Neural cell (in vitro differentiated cells): ENCODE data around the gene GLDC. TPM values are rescaled to one million over a fixed set of nuclear protein-coding genes. Genes with fewer than 3 reads are reported as not detected.

Experiments
- H2AFZ ChIP-seq: fragments of 200-600, 300-800 bp; sonication (generic), shearing (Covaris generic); 2 replicates; pipeline ENCODE4 v1.6.0; 2014; ENCODE audit warnings: low read depth, mild to moderate bottlenecking, antibody characterized with exemption, low read length, moderate library complexity
- H3F3A ChIP-seq: fragments of 200-600 bp; shearing (Covaris generic); 2 replicates; pipeline ENCODE4 v1.6.1; 2016; ENCODE audit warnings: mild to moderate bottlenecking, moderate library complexity, mixed read lengths, antibody characterized with exemption, low read length; ENCODE audit not compliant: insufficient read depth, poor library complexity, severe bottlenecking
- H3K27ac ChIP-seq: fragments of 200-600, 300-800 bp; sonication (generic), shearing (Covaris generic); 2 replicates; pipeline ENCODE4 v1.5.1; 2014; ENCODE audit warnings: mild to moderate bottlenecking, low read length, moderate library complexity
- H3K27me3 ChIP-seq: fragments of 300-800, 200-600 bp; sonication (generic), shearing (Covaris generic); 2 replicates; pipeline ENCODE4 v1.6.0; 2014; ENCODE audit warnings: mild to moderate bottlenecking, low read depth, low read length, moderate library complexity; ENCODE audit not compliant: insufficient read depth
- H3K36me3 ChIP-seq: fragments of 300-800, 200-600 bp; sonication (generic), shearing (Covaris generic); 2 replicates; pipeline ENCODE4 v1.5.1; 2014; ENCODE audit warnings: mild to moderate bottlenecking, antibody characterized with exemption, low read length, moderate library complexity; ENCODE audit not compliant: insufficient read depth
- H3K4me2 ChIP-seq: fragments of 300-800, 200-600 bp; sonication (generic), shearing (Covaris generic); 2 replicates; pipeline ENCODE4 v1.6.0; 2014; ENCODE audit warnings: mild to moderate bottlenecking, low read length
- H3K4me3 ChIP-seq: fragments of 300-800, 200-600 bp; sonication (generic), shearing (Covaris generic); 2 replicates; pipeline ENCODE4 v1.5.1; 2014; ENCODE audit warnings: mild to moderate bottlenecking, low read length, moderate library complexity
- H3K79me2 ChIP-seq: fragments of 200-600 bp; shearing (Covaris generic); replicated peaks from 2 replicates; pipeline ENCODE4 v1.6.0; 2014; ENCODE audit warnings: mild to moderate bottlenecking, low read length, moderate library complexity; ENCODE audit not compliant: insufficient read depth
- H3K9ac ChIP-seq: fragments of 300-800, 200-600 bp; sonication (generic), shearing (Covaris generic); 2 replicates; pipeline ENCODE4 v1.6.1; 2016; ENCODE audit warnings: mild to moderate bottlenecking, low read length, mixed read lengths
- H3K9me2 ChIP-seq: fragments of 200-600 bp; shearing (Covaris generic); 2 replicates; pipeline ENCODE4 v1.6.1; 2016; ENCODE audit warnings: mild to moderate bottlenecking, low read length, mixed read lengths; ENCODE audit not compliant: insufficient read depth
- H3K9me3 ChIP-seq: fragments of 200-600, 300-800 bp; sonication (generic), shearing (Covaris generic); 2 replicates; pipeline ENCODE4 v1.6.1; 2016; ENCODE audit warnings: mild to moderate bottlenecking, mixed run types, low read length, moderate library complexity, mixed read lengths
- H4K20me1 ChIP-seq: fragments of 200-600 bp; shearing (Covaris generic); 2 replicates; pipeline ENCODE4 v1.6.1; 2016; ENCODE audit warnings: mild to moderate bottlenecking, mixed run types; ENCODE audit not compliant: insufficient read depth
- EP300 ChIP-seq: fragments of 450-650 bp; conservative IDR thresholded peaks from 2 replicates; pipeline ENCODE4 v1.6.1; 2014; ENCODE audit warnings: antibody characterized with exemption, mild to moderate bottlenecking, moderate library complexity; ENCODE audit not compliant: poor library complexity, severe bottlenecking
- EZH2 ChIP-seq: fragments of 200-600, 300-800 bp; shearing (Covaris generic), sonication (generic); IDR thresholded peaks from 2 replicates; pipeline ENCODE4 v1.6.1; 2014; ENCODE audit warnings: antibody characterized with exemption, low read length, borderline replicate concordance, mild to moderate bottlenecking; ENCODE audit not compliant: insufficient read depth, poor library complexity, severe bottlenecking
- MXI1 ChIP-seq: fragments of 450-650 bp; conservative IDR thresholded peaks from 2 replicates; pipeline ENCODE4 v1.6.1; 2014; ENCODE audit warnings: antibody characterized with exemption, mild to moderate bottlenecking; ENCODE audit not compliant: poor library complexity, severe bottlenecking
- POLR2AphosphoS5 ChIP-seq: IDR thresholded peaks from 2 replicates; pipeline ENCODE4 v1.6.1; 2012
- RAD21 ChIP-seq: fragments of 450-650 bp; conservative IDR thresholded peaks from 2 replicates; pipeline ENCODE4 v1.6.1; 2014; ENCODE audit warnings: antibody characterized with exemption, mild to moderate bottlenecking, moderate library complexity
- REST ChIP-seq: IDR thresholded peaks from 2 replicates; pipeline ENCODE4 v1.6.1; 2012; ENCODE audit warnings: borderline replicate concordance
- SMC3 ChIP-seq: fragments of 450-650 bp; conservative IDR thresholded peaks from 2 replicates; pipeline ENCODE4 v1.6.1; 2014; ENCODE audit warnings: antibody characterized with exemption, mild to moderate bottlenecking, moderate library complexity; ENCODE audit not compliant: poor library complexity
- TAF1 ChIP-seq: IDR thresholded peaks from 2 replicates; pipeline ENCODE4 v1.6.1; 2012; ENCODE audit warnings: low read depth
- polyA plus RNA-seq: library from polyadenylated mRNA; depleted of rRNA; stranded (reverse); fragments of >200 nt; gene quantifications from 2 replicates; pipeline ENCODE4 v1.2.3, GENCODE V29; 2014
- TF ChIP-seq, protein P1 (sequence below): fragments of 450-650 bp; IDR thresholded peaks from 2 replicates; pipeline ENCODE4 v1.5.1; 2014; ENCODE audit warnings: antibody characterized with exemption, mild to moderate bottlenecking, moderate library complexity; ENCODE audit not compliant: poor library complexity, severe bottlenecking

The GLDC gene
- polyA plus RNA-seq, 1 donor from 2014 or later, result 11.4 TPM

DNA sequence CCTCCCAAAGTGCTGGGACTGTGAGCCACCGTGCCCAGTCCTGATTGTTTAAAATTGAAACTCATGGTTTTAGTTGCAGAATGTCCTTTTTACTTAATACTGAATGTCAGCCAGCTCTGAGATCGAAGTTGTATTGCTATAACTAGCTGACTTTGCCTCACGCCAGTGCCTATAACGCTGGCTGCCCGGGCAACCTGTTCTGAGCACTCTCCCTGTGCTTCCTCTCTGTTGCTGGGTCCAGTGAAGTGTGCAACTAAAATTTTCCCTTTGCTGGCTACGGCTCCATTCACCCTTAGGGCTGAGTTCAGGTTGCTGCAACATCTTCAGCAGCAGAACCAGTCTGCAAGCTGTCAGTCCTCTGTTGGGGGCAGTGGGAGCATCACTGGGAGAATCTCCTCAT is 65.9 kb downstream of the GLDC start:
- H3K79me2 ChIP-seq, result no peaks in the 10 kb centered on the region
- H3K36me3 ChIP-seq, result no peaks in the 10 kb centered on the region
- H3F3A ChIP-seq, result no peaks in the 10 kb centered on the region
- H3K9me2 ChIP-seq, result no peaks in the 10 kb centered on the region
- H3K4me2 ChIP-seq, result no peak overlapping the region
- H3K4me3 ChIP-seq, result no peak overlapping the region
- no peaks in the 10 kb centered on the region for H3K27me3 ChIP-seq
- no peak overlapping the region for H2AFZ ChIP-seq
- no peaks in the 10 kb centered on the region for H4K20me1 ChIP-seq
- no peaks in the 10 kb centered on the region for H3K9me3 ChIP-seq
- TF ChIP-seq MXI1 (no peak), TAF1 (no peak), RAD21 (no peak)
- H3K9ac ChIP-seq, result no peak overlapping the region
- H3K27ac ChIP-seq, result no peak overlapping the region

GRCh38 chr9:6576987-6577386 is 68.5 kb downstream of the GLDC start:
- no peaks in the 10 kb centered on the region for H3K27me3 ChIP-seq
- no peak overlapping the region for H3K9ac ChIP-seq
- no peak overlapping the region for H3K4me2 ChIP-seq
- no peak overlapping the region for H3K27ac ChIP-seq
- TF ChIP-seq EP300 (no peak), EZH2 (no peak), RAD21 (no peak), TAF1 (no peak), SMC3 (no peak)
- TF ChIP-seq, protein P1, sequence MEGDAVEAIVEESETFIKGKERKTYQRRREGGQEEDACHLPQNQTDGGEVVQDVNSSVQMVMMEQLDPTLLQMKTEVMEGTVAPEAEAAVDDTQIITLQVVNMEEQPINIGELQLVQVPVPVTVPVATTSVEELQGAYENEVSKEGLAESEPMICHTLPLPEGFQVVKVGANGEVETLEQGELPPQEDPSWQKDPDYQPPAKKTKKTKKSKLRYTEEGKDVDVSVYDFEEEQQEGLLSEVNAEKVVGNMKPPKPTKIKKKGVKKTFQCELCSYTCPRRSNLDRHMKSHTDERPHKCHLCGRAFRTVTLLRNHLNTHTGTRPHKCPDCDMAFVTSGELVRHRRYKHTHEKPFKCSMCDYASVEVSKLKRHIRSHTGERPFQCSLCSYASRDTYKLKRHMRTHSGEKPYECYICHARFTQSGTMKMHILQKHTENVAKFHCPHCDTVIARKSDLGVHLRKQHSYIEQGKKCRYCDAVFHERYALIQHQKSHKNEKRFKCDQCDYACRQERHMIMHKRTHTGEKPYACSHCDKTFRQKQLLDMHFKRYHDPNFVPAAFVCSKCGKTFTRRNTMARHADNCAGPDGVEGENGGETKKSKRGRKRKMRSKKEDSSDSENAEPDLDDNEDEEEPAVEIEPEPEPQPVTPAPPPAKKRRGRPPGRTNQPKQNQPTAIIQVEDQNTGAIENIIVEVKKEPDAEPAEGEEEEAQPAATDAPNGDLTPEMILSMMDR, result no peak
- no peaks in the 10 kb centered on the region for H3F3A ChIP-seq
- no peaks in the 10 kb centered on the region for H3K79me2 ChIP-seq
- no peaks in the 10 kb centered on the region for H3K9me3 ChIP-seq
- no peaks in the 10 kb centered on the region for H4K20me1 ChIP-seq
- H3K9me2 ChIP-seq, result no peaks in the 10 kb centered on the region
- no peak overlapping the region for H3K4me3 ChIP-seq
- H3K36me3 ChIP-seq, result no peaks in the 10 kb centered on the region
- H2AFZ ChIP-seq, result no peak overlapping the region

DNA sequence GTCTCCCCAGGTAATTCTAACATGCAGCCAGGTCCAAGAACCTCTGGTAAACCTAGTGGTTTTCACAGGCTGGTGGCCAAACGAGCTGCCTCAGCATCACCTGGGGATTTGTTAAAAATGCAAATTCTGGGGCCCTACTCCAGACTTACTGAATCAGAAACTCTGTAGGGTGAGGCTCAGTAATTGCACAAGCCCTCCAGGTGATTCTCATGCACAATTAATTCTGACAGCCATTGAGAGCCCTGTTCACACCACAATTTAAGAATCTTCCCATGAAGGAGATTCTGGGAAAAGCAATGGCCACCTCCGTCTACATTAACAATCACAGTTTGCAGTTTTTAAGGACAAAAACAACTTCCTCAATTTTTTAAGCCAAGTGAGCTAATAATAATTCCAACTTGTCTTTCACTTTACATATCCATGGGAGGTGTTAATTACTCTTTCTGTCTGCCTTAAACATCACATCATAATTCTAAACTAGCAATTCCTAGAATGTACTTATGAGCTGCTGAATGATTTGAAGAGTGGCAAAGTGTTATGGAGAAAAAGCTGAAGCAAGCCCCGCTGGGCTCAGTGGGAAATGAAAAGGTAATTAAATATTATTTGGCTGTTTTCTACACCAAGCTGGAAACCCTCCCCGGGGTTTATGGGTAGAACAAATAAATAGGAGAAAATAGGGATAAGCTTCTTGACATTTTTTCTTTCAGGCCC is 70.0 kb downstream of the GLDC start:
- Histone ChIP-seq H3K27me3 (no peaks in the 10 kb centered on the region), H3K9me3 (no peaks in the 10 kb centered on the region), H4K20me1 (no peaks in the 10 kb centered on the region), H3K9ac (no peak overlapping the region), H2AFZ (no peak overlapping the region), H3K36me3 (no peaks in the 10 kb centered on the region), H3K4me2 (no peak overlapping the region), H3K27ac (no peak overlapping the region), H3K9me2 (no peaks in the 10 kb centered on the region), H3K79me2 (no peaks in the 10 kb centered on the region), H3K4me3 (no peak overlapping the region), H3F3A (no peaks in the 10 kb centered on the region)
- no peak for TF ChIP-seq POLR2AphosphoS5
- TF ChIP-seq MXI1, result no peak
- no peak for TF ChIP-seq EP300
- TF ChIP-seq TAF1, result no peak
- TF ChIP-seq EZH2, result no peak
- no peak for TF ChIP-seq RAD21
- no peak for TF ChIP-seq REST
- TF ChIP-seq, protein P1, result no peak
- no peak for TF ChIP-seq SMC3
